ENCODE measurements around the gene HS3ST5.

Gene HS3ST5

GRCh38 chr6:114167583-114168576 lies 174.9 kb downstream of the HS3ST5 start:
- TF ChIP-seq, protein P1, sequence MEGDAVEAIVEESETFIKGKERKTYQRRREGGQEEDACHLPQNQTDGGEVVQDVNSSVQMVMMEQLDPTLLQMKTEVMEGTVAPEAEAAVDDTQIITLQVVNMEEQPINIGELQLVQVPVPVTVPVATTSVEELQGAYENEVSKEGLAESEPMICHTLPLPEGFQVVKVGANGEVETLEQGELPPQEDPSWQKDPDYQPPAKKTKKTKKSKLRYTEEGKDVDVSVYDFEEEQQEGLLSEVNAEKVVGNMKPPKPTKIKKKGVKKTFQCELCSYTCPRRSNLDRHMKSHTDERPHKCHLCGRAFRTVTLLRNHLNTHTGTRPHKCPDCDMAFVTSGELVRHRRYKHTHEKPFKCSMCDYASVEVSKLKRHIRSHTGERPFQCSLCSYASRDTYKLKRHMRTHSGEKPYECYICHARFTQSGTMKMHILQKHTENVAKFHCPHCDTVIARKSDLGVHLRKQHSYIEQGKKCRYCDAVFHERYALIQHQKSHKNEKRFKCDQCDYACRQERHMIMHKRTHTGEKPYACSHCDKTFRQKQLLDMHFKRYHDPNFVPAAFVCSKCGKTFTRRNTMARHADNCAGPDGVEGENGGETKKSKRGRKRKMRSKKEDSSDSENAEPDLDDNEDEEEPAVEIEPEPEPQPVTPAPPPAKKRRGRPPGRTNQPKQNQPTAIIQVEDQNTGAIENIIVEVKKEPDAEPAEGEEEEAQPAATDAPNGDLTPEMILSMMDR (IDR thresholded peaks at IDR 0.05; ENCODE audit: borderline replicate concordance, control extremely low read depth, extremely low read depth, insufficient read depth, missing control alignments) = no peak
- no peak for DNase-seq (ENCODE audit: low spot score)
- in situ Hi-C loops (cut with MboI; ENCODE audit: low sequenced_read_pairs, unreplicated experiment) = no loop called here

- TF ChIP-seq, protein P1 (IDR thresholded peaks at IDR 0.05; ENCODE audit: borderline replicate concordance, control extremely low read depth, extremely low read depth, insufficient read depth, missing control alignments) = no peak
- in situ Hi-C loops (cut with MboI; ENCODE audit: low sequenced_read_pairs, unreplicated experiment) = no loop called here
- DNase-seq (ENCODE audit: low spot score) = no peak
Measured at GRCh38 chr6:114164207-114164606, 178.6 kb downstream of the HS3ST5 start.

- TF ChIP-seq, protein P1 (IDR thresholded peaks at IDR 0.05; ENCODE audit: borderline replicate concordance, control extremely low read depth, extremely low read depth, insufficient read depth, missing control alignments) = no peak
- DNase-seq (ENCODE audit: low spot score) = no peak
- in situ Hi-C loops (cut with MboI; ENCODE audit: low sequenced_read_pairs, unreplicated experiment) = no loop called here
Measured at GRCh38 chr6:114162691-114163347, 180.0 kb downstream of the HS3ST5 start.

- in situ Hi-C loops (cut with MboI; ENCODE audit: low sequenced_read_pairs, unreplicated experiment) = no loop called here
- DNase-seq (ENCODE audit: low spot score) = no peak
- TF ChIP-seq, protein P1 (IDR thresholded peaks at IDR 0.05; ENCODE audit: borderline replicate concordance, control extremely low read depth, extremely low read depth, insufficient read depth, missing control alignments) = no peak
Measured at GRCh38 chr6:114160881-114161280, 181.9 kb downstream of the HS3ST5 start.

DNA sequence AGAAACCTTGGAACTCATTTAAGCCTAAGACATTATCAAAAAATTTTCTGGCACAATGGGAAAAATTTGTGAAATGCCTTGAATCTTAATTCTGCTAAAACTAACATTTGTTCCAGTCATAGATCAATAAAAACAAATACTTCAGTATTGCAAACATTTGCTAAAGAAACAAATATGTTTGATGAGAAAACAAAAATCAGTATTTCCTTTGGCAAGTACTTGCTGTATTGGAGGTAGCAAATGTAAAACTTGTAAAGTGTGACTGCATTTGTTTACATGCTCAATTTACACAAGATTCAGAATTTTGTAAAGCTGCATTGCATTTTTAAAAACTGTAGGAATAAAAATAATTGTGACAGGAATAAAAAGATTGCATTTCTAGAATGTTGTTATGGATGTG lies 183.1 kb downstream of the HS3ST5 start:
- TF ChIP-seq, protein P1 (IDR thresholded peaks at IDR 0.05; ENCODE audit: borderline replicate concordance, control extremely low read depth, extremely low read depth, insufficient read depth, missing control alignments) = no peak
- no peak for DNase-seq (ENCODE audit: low spot score)
- in situ Hi-C loops (cut with MboI; ENCODE audit: low sequenced_read_pairs, unreplicated experiment) = no loop called here

GRCh38 chr6:114158838-114159694 lies 183.8 kb downstream of the HS3ST5 start:
- in situ Hi-C loops (cut with MboI; ENCODE audit: low sequenced_read_pairs, unreplicated experiment) = no loop called here
- DNase-seq (ENCODE audit: low spot score) = no peak
- TF ChIP-seq, protein P1 (IDR thresholded peaks at IDR 0.05; ENCODE audit: borderline replicate concordance, control extremely low read depth, extremely low read depth, insufficient read depth, missing control alignments) = no peak
